OCI-LY3 (cell line): ENCODE results near the gene MRPS27.

ENCODE experiments used
- CTCF ChIP-seq: fragments of 200-600, 300-600 bp; sonication (generic); IDR thresholded peaks from 2 replicates; pipeline ENCODE4 v1.5.1; 2014; ENCODE audit warnings: antibody characterized with exemption, low read length, low read depth
- EZH2phosphoT487 ChIP-seq: fragments of 200-600 bp; shearing (Covaris generic); IDR thresholded peaks from 2 replicates; pipeline ENCODE4 v1.6.1; 2018; ENCODE audit warnings: antibody characterized with exemption, mixed run types, low read depth

DNA sequence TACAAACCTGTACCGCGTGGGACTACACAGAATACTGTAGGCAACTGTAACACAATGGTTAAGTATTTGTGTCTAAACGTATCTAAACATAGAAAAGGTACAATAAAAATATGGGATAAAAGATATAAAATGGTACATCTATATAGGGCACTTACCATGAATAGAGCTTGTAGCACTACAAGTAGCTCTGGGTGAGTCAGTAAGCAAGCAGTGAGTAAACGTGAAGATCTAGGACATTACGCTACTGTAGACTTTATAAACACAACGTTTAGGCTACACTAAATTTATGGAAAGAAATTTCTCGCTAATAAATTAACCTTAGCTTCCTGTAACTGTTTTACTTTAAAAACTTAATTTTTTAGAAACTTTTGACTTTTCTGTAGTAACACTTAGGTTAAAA, 46.5 kb downstream of the MRPS27 start:
- no peak for TF ChIP-seq CTCF
- no peak for TF ChIP-seq EZH2phosphoT487
